Esophagus muscularis mucosa (tissue), 4 donors: Measurements from ENCODE around the gene SLC4A4.

ENCODE experiments used
- CTCF ChIP-seq, 3 experiments: fragments of 200-600 bp in 2 of 3; fragments of 450-650 bp in 1 of 3; sonication (generic) in 2 of 3; IDR thresholded peaks; one replicate each; pipeline ENCODE4 v1.5.1; 2017 to 2019; ENCODE audit warnings: antibody characterized with exemption in 3 of 3, mild to moderate bottlenecking in 2 of 3, moderate library complexity in 1 of 3
- EP300 ChIP-seq: sonication (generic); formaldehyde crosslinking; IDR thresholded peaks from one replicate; pipeline ENCODE4 v1.6.1; 2017; ENCODE audit warnings: antibody characterized with exemption
- POLR2A ChIP-seq: fragments of 450-650 bp; IDR thresholded peaks from one replicate; pipeline ENCODE4 v1.6.1; 2017; ENCODE audit warnings: antibody characterized with exemption, moderate library complexity, mild to moderate bottlenecking, low read depth
- POLR2AphosphoS5 ChIP-seq, 2 donors: sonication (generic); formaldehyde crosslinking; IDR thresholded peaks; one replicate each; pipeline ENCODE4 v1.6.1; 2017; ENCODE audit warnings: antibody characterized with exemption in 2 of 2

DNA sequence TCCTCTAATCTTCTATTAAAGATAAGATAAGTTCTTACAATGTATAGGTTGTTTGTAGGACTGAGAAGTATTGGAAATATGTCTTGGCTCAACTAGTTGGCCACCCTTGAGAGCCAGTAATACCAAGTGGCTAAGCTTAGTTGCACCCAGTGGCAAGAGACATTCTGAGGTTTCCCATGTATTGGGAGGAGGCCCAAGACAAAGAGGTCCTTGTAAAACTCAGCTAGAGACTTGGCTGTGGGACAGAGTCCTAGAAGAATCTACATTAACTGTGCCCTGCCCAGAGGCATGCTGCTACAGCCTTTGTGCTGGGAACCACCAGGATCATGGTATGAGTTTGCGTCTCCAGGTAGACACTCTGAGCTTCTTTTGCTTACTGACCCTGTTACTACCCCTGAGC is 41.9 kb upstream of the SLC4A4 start:
- no peak for TF ChIP-seq POLR2A
- no peak for TF ChIP-seq CTCF (IDR thresholded peaks at IDR 0.05)
- no peak for TF ChIP-seq POLR2AphosphoS5 (IDR thresholded peaks at IDR 0.05)
- TF ChIP-seq EP300 = no peak
